Measurements from ENCODE around the gene ADGRG4. TPM values are rescaled to one million over a fixed set of nuclear protein-coding genes. Genes with fewer than 3 reads are reported as not detected.

ADGRG4 gene
- total RNA-seq, 2 experiments from 2014 or later: not detected

- Mint-ChIP-seq H3K9me3 (no peaks in the 10 kb centered on the region), H3K4me1 (ENCODE audit: low read depth) (no peaks in the 10 kb centered on the region), H3K27ac (no peak overlapping the region), H3K4me3 (no peak overlapping the region), H3K36me3 (ENCODE audit: low read depth) (no peaks in the 10 kb centered on the region), H3K27me3 (ENCODE audit: low read depth) (no peaks in the 10 kb centered on the region)
- DNase-seq: no peak
- intact Hi-C loops (cut with micrococcal nuclease): no loop called here
- CTCF ChIA-PET: no interaction called here
These were observed 149.5 kb downstream of the ADGRG4 start for GRCh38 chrX:136450050-136450830.

GRCh38 chrX:136452614-136453013, 151.9 kb downstream of the ADGRG4 start:
- no peaks in the 10 kb centered on the region for H3K9me3 Mint-ChIP-seq
- no peaks in the 10 kb centered on the region for H3K4me1 Mint-ChIP-seq (ENCODE audit: low read depth)
- CTCF ChIA-PET: interaction anchor here (0.5 kb wide), 1 partner anchor 93 kb away, joined by 3 read pairs; no protein-coding TSS in a partner anchor

GRCh38 chrX:136453114-136453513, 152.4 kb downstream of the ADGRG4 start:
- CTCF ChIA-PET: interaction anchor here (0.5 kb wide), 1 partner anchor 94 kb away, joined by 3 read pairs; no protein-coding TSS in a partner anchor
- H3K36me3 Mint-ChIP-seq (ENCODE audit: low read depth): no peaks in the 10 kb centered on the region
- no peaks in the 10 kb centered on the region for H3K27me3 Mint-ChIP-seq (ENCODE audit: low read depth)
- no peak overlapping the region for H3K27ac Mint-ChIP-seq
- H3K4me3 Mint-ChIP-seq: no peak overlapping the region
- no peaks in the 10 kb centered on the region for H3K9me3 Mint-ChIP-seq
- H3K4me1 Mint-ChIP-seq (ENCODE audit: low read depth): no peaks in the 10 kb centered on the region
- no peak for DNase-seq
- intact Hi-C loops (cut with micrococcal nuclease): no loop called here

More at GRCh38 chrX:136452614-136453013, 151.9 kb downstream of the ADGRG4 start:
- Mint-ChIP-seq H3K27ac (no peak overlapping the region), H3K27me3 (ENCODE audit: low read depth) (no peaks in the 10 kb centered on the region), H3K36me3 (ENCODE audit: low read depth) (no peaks in the 10 kb centered on the region), H3K4me3 (no peak overlapping the region)
- intact Hi-C loops (cut with micrococcal nuclease): no loop called here
- DNase-seq: no peak

- no peak overlapping the region for H3K27ac Mint-ChIP-seq
- H3K9me3 Mint-ChIP-seq: no peaks in the 10 kb centered on the region
- intact Hi-C loops (cut with micrococcal nuclease): no loop called here
- H3K36me3 Mint-ChIP-seq (ENCODE audit: low read depth): no peaks in the 10 kb centered on the region
- no peaks in the 10 kb centered on the region for H3K27me3 Mint-ChIP-seq (ENCODE audit: low read depth)
- DNase-seq: no peak
- CTCF ChIA-PET: no interaction called here
- H3K4me1 Mint-ChIP-seq (ENCODE audit: low read depth): no peaks in the 10 kb centered on the region
- H3K4me3 Mint-ChIP-seq: no peak overlapping the region
These were observed 153.0 kb downstream of the ADGRG4 start for GRCh38 chrX:136453771-136454170.

GRCh38 chrX:136456133-136456532, 155.4 kb downstream of the ADGRG4 start:
- no peak overlapping the region for H3K27ac Mint-ChIP-seq
- H3K36me3 Mint-ChIP-seq (ENCODE audit: low read depth): no peaks in the 10 kb centered on the region
- no peak overlapping the region for H3K4me3 Mint-ChIP-seq
- no peaks in the 10 kb centered on the region for H3K27me3 Mint-ChIP-seq (ENCODE audit: low read depth)
- intact Hi-C loops (cut with micrococcal nuclease): no loop called here
- H3K9me3 Mint-ChIP-seq: no peaks in the 10 kb centered on the region
- DNase-seq: no peak
- CTCF ChIA-PET: interaction anchor here (0.6 kb wide), 1 partner anchor 27 kb away, joined by 3 read pairs; no protein-coding TSS in a partner anchor
- no peaks in the 10 kb centered on the region for H3K4me1 Mint-ChIP-seq (ENCODE audit: low read depth)

GRCh38 chrX:136457303-136457917, 156.6 kb downstream of the ADGRG4 start:
- Mint-ChIP-seq H3K36me3 (ENCODE audit: low read depth) (no peaks in the 10 kb centered on the region), H3K4me3 (no peak overlapping the region), H3K4me1 (ENCODE audit: low read depth) (no peaks in the 10 kb centered on the region), H3K27me3 (ENCODE audit: low read depth) (no peaks in the 10 kb centered on the region), H3K27ac (no peak overlapping the region), H3K9me3 (no peaks in the 10 kb centered on the region)
- CTCF ChIA-PET: no interaction called here
- no peak for DNase-seq
- intact Hi-C loops (cut with micrococcal nuclease): no loop called here

GRCh38 chrX:136464589-136464988, 163.8 kb downstream of the ADGRG4 start:
- Mint-ChIP-seq H3K27ac (no peak overlapping the region), H3K4me1 (ENCODE audit: low read depth) (no peaks in the 10 kb centered on the region), H3K4me3 (no peak overlapping the region), H3K36me3 (ENCODE audit: low read depth) (no peaks in the 10 kb centered on the region), H3K9me3 (no peaks in the 10 kb centered on the region), H3K27me3 (ENCODE audit: low read depth) (no peaks in the 10 kb centered on the region)
- intact Hi-C loops (cut with micrococcal nuclease): no loop called here
- CTCF ChIA-PET: no interaction called here
- DNase-seq: no peak

Other genes with a start within 250 kb of the ADGRG4 start
- 10 to 100 TPM; 17.7 to 20.5 TPM for gene FHL1, start 153.4 kb upstream of the ADGRG4 start, total RNA-seq
- gene MAP7D3, start 49.6 kb upstream of the ADGRG4 start, total RNA-seq: 10 to 100 TPM; 10.4 to 12.5 TPM
- gene BRS3, start 187.0 kb downstream of the ADGRG4 start, total RNA-seq: not detected
- 10 to 100 TPM; 38.9 to 40.4 TPM for gene HTATSF1, start 196.6 kb downstream of the ADGRG4 start, total RNA-seq
- not detected for gene VGLL1, start 231.3 kb downstream of the ADGRG4 start, total RNA-seq

Data from activated naive CD4-positive, alpha-beta T cell treated with anti-CD3 and anti-CD28 coated beads for 36 hours (primary cell).